HPDE6-E6E7 (cell line): ENCODE measurements around the gene PSG2.
"Not testable (repeated sequence)": the region's sequence is repeated elsewhere in the genome, so short reads cannot be mapped to it uniquely, and the experiment has no call there.

ENCODE experiments used
- DNase-seq: peaks from one replicate; pipeline ENCODE4 v3.0.0; 2011; ENCODE audit warnings: missing footprints; ENCODE audit errors: extremely low spot score

PSG2 gene

GRCh38 chr19:43082601-43083000, at the start of gene PSG2:
Gene PSG2 (minus strand): TSS chr19:43082701. CDS start chr19:43082569, 132 bp downstream.
- DNase-seq = not testable (repeated sequence)

DNA sequence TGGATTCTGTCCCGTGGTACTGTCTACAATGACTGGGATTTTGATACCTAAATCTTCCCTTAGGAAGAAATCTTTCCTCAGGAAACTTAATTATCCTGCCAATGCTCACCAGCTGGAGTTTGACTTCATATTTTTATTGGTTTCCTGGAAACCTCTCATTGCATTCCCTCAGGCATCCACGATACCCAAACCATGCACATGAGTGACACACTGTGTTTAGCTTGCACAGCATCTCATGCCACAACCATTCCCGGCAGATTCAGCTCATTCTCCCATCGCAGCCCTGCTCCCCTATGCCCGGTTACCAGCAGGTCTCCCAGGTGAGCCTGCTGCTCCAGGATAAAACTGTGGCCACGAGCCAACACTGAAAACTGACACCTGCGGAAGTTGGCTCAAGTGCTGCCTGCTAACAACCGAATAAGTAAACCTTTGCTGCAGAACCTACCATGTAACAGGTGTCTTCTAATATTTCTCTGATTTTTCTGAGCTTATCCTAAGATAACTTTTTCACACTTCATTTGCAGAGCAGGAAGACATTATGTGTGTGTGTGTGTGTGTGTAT, 48.9 kb upstream of the PSG2 start:
- peak; percentile 6 for DNase-seq

DNA sequence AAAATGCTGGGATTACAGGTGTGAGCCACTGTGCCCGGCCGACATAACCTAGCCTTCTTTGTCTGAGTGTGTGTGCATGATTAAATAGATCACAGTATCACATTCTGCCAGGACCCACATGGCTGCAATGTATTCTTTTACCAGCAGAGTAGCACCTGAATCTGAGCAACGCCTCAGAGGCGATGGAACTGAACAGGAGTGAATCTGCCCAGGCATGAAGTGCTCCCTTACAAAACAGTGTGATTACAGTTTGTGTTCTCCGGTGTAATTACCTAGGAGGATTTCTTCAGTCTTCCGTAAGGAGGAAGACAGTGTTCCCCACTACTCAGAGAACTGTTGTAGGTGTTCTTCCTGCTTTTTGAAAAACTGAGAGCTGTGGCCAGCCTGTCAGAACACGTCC, 46.7 kb upstream of the PSG2 start:
- DNase-seq = peak; percentile 33

- not testable (repeated sequence) for DNase-seq
These were observed 44.8 kb upstream of the PSG2 start for GRCh38 chr19:43127336-43127735.

DNA sequence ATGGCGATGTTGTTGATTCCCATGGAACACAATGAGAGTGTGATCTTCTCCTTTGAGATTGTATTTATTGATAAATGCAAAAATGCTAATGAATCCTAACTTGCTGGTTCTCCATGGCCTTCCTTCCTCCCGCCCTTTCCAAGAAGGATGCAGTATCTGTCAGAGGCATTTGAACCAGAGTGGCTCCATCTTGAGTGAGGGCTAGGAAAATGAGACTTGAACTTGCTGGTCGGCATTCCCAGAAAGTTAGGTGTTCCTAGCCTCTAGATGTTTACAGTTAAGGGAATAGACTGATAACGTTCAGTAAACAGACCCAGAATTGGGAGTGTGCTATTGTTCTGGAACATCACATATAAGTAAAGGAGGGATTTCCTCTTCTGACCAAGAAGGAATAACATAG, 44.2 kb upstream of the PSG2 start:
- no peak for DNase-seq

GRCh38 chr19:43124360-43124759, 41.9 kb upstream of the PSG2 start:
- no peak for DNase-seq

DNA sequence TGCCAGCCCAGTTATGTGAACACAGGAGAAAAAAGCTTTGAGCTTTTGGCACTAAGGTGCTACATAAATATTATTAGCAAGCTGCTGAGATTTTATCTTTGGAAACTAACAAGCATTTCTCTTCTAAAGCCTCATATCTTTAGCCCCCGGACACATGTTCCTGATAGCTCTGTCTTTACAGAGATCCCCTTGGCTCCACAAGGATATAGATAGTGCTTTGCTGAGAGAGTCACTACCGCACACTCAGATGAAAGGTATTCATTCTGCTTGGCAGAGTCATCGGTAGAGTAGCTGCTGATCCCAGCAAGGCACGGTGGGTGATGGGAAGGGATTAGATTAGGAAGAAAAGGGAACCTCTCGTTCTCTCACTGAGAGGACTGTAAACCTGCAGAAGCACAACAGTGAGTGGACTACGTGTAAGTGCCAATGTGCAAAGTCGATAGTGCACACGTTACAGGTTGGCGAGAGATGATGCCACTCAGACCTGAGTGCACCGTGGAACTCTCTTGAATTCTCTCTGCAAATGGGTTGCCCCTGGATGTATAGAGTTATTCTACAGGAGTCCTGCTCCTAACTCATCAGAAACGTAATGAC, 38.0 kb upstream of the PSG2 start:
- DNase-seq = peak; percentile 47

DNA sequence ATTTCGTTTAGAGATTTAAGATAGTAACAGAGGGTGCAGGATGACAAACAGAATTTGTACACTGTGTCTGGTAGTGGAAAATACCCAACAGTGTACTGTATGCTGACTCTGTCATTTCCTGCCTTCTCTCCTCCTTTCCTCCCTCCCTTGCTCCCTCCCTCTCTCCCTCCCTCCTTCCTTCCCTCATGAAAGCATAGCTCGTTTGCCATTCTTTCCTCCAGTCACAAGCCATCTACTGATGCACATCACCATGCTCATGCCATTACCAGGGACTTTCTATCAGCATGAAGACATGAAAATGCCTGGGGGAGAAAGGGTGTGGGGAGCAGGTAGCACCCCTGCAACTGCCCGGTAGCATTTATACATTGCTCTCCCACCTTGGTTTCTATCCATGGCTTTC, 37.0 kb upstream of the PSG2 start:
- not testable (repeated sequence) for DNase-seq

- DNase-seq = not testable (repeated sequence)
These were observed 33.9 kb upstream of the PSG2 start for GRCh38 chr19:43116421-43116820.

DNA sequence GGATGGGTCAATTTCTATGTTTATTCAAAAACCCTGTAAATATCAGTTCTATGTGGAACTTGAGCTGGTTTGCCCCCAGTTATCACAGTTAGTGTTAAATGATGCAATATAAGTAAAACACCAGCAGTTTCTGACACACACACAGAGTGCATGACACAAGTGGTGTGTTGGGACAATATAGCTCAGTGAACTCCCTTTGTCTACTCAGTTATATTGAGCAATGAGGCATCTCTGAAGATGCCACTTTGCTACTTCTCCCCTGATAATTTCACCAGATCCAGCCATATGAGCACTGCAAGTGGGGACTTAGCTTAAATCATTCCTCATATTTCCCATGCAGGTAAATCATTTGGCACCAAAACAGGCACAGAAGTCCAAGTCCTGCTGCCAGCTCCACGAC, 33.0 kb upstream of the PSG2 start:
- not testable (repeated sequence) for DNase-seq

DNA sequence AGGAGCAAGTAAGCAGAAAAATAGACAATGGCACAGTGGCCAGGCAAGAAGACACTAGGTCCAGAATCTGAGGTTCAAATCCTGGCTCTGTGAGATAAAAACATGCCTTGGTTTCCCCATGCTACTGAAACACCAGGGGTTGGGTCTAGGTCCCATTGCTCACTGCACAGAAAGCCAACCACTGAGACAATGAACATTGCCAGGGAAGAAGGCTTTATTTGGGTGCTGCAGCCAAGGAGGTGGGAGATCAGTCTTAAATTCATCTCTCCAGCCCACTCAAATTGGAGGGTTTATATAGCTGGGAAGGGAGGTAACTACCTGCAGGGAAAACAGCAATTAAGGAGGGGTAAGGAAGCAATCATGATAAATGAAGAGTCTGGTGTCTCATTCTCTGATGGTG, 32.6 kb upstream of the PSG2 start:
- DNase-seq = not testable (repeated sequence)

GRCh38 chr19:43114626-43115025, 32.1 kb upstream of the PSG2 start:
- not testable (repeated sequence) for DNase-seq

DNA sequence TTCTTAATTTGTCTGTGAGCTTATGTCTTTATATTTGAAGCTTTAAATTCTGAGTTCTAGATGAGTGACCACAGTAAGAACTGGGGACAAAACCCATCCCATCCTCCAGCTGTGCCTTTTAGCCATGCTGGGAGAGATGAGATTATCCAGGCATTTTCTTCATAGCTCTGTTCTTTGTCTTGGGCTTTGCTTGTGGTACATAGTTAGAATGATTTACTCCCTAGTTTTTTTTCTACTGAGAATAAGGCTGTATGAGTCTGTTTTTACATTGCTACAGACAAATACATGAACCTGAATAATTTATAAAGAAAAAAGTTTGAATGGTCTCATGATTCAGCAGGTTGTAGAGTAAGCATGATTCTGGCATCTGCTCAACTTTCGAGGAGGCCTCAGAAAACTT, 24.9 kb upstream of the PSG2 start:
- not testable (repeated sequence) for DNase-seq

DNA sequence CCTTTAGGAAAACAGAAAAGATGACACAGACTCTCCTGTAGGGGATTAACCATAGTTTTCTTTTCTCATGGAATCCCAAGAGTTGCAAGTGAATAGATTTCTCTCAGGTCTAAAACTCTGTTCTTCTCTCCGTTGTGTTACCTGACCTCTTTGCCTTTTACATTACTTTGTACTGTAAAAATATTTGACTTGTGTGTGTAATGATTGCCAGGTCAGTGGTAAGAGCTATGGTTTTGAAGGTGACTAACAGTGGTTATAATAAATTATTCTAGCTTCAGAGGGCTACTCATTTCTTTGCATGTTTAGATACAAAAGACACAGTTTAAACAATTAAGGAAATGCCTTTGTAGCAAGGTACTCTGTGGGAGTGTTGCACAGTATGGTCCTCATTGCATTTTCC, 23.0 kb upstream of the PSG2 start:
- no peak for DNase-seq

- not testable (repeated sequence) for DNase-seq
These were observed 21.8 kb upstream of the PSG2 start for GRCh38 chr19:43104215-43104850.

GRCh38 chr19:43101950-43102349, 19.4 kb upstream of the PSG2 start:
- no peak for DNase-seq

DNA sequence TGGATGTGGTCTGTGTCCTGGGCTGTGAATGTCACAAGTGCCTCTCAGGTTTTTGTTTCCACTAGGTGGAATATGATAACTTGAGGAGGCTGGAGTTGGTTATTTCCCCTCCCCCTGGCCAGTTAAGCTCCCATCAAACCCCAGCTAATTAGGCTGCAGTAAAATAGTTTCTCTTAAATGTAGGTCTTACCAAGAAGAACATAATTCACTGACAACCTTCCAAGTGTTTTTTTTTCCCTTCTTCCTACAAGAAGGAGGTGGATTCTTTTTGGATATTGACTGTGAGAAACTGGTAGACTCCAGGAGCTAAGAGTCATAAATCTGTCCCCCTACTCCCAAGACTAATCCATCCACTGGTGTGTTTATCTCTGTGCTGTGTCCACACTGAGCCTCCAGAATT, 15.9 kb upstream of the PSG2 start:
- not testable (repeated sequence) for DNase-seq

- DNase-seq = not testable (repeated sequence)
These were observed 5.3 kb upstream of the PSG2 start for GRCh38 chr19:43087702-43088340.

- DNase-seq = not testable (repeated sequence)
These were observed 3.5 kb upstream of the PSG2 start for GRCh38 chr19:43085796-43086530.

DNA sequence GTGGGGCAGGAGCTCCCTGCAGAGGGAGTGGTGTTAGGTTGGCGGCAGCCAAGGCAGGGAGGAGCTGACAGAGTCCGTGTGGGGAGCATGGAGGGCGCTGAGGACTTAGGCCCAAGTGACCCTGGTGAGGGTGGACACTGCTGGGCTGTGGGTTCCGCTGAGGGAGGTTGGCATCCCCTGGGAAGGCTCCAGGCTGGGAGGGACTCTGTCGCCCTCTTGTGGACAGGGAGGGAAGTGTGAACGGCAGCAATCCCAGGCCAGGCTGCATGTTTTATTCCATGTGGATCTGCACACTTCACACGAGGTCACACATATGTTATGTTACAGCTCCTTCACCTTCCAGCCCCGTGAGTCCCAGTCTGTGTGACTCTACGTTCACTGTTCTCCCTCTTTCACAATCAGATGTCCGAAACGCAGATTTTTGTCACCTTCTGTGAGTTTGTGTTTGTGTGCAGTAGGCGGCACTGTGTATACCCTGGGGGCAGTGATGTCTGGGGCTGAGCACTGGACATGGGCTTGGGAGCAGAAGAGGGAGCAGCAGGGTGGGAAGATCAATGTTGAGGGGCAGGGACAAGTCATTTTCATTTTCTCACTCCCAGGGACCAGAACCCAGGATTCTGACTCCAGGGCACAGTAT, 1.8 kb upstream of the PSG2 start:
- not testable (repeated sequence) for DNase-seq

- DNase-seq = not testable (repeated sequence)
These were observed 1.2 kb upstream of the PSG2 start for GRCh38 chr19:43083721-43084120.

- DNase-seq = peak; percentile 35
These were observed 4.2 kb downstream of the PSG2 start for GRCh38 chr19:43078311-43078710.
